Camera-type eye (tissue), 1 donor: ENCODE measurements around the gene MMD2. TPM values are rescaled to one million over a fixed set of nuclear protein-coding genes. Genes with fewer than 3 reads are reported as not detected.

Experiments used
- total RNA-seq: library from RNA; depleted of rRNA; stranded (reverse); fragments of >200 nt; gene quantifications from one replicate; pipeline ENCODE4 v1.2.3, GENCODE V29; 2014

Gene MMD2, protein sequence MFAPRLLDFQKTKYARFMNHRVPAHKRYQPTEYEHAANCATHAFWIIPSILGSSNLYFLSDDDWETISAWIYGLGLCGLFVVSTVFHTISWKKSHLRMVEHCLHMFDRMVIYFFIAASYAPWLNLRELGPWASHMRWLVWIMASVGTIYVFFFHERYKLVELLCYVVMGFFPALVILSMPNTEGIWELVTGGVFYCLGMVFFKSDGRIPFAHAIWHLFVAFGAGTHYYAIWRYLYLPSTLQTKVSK
- 5.7 TPM for total RNA-seq

DNA sequence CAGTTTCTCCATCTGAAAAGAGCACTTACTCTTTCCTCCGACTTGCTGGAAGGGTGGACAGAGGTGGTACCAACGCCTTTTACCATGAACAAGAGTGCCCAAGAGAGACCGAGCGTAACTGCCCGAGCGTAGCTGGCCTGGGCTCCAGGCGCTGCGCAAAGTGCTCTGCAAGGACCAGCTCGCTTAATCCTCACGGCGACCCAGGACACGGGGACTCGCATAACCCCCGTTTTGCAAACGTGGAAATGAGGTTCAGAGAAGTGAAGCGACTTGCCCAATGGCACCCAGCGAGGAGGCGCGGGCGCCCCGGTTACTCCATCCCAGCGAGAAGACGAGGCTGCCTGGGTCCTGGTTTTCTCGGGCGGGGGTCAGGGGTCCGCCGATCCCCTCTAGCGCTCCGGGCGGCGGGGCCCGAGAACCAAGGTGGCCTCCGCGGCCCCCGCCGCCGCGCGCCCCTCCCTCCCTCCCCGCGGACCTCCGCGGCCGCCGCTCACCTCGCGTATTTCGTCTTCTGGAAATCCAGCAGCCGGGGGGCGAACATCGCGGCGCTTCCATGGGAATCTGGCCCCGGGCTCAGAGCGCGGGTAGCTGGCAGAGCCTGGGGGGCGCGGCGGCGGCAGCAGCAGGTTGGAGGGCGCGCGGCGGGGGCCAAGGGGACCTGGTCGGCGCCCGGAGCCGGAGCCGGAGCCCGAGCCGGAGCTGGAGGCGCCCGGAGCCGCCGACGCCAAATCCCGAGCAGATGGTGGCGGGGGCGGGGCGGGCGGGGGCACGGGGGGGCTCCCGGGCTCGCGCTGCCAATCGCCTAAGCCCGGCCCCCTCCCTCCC lies at the start of gene MMD2:
MMD2 (minus strand) TSS at position 711 of the 825 bp plus-strand sequence; CDS start at position 541, 170 bp downstream.

DNA sequence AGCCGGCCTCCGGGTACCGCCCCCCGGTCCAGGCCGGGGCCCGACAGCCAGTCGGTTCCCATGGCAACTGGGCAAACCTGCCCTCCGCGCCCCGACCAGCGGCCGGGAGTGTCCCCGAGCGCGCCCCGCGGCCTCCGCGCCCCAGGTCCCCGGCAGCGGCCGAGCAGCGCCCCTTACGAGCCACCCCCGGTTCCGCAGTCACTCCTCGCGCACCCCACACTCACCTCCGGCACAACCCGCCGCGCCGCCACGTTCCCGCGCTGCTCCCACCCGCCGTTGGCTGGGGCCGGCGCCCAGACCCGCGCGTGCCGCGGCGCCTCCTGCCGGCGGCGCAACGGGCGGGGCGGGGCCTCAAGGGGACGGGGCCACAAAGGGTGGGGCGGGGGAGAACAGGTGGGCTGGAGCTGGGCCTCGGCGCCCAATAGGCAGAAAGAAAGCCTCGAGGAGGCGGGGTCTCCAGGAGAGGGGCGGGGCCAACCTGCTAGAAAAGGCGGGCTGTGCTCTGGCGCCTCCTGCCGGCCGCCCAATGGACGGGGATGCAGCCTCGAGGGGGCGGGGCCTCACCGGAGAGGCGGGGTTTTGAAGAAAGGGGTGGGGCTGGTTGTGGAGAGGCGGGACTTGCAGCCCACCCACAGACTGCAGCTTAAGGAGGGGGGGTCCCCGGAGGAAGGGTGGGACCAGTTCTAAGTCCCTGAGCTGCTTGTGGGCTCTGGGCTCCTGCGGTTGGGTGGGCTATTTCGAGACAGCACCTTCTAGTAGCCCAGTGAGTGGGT lies 75.4 kb downstream of the MMD2 start, which contains the start of gene RADIL:
RADIL (minus strand) TSS at position 345 of the 773 bp plus-strand sequence. CDS start 5,577 bp downstream, outside the sequence.

DNA sequence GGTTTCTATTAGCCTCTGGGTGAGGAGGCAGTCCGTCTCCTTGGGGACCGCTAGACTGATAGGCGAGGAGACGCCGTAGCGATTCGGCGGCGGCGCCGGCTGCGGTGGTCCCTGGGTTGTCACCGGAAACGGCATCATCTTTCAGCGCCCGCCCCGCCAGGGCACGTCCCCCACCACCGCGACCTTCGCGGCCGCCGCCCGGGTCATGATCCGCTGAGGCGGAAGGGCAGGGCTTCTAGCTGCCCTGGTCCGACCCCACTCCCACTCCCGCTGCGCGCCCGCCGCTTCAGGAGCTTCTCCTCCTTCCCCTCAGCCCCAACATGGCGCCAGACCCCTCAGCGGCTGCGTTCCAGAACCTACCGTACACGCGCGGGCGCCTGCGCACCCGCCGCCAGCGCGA lies 97.3 kb downstream of the MMD2 start, which contains the start of gene PAPOLB:
PAPOLB (minus strand) TSS at position 358 of the 400 bp plus-strand sequence; CDS start at position 138, 220 bp downstream.

Other genes starting within 250 kb of the MMD2 start
- gene AP5Z1, start 183.6 kb downstream of the MMD2 start, total RNA-seq: 22.8 TPM
- 1.5 TPM for gene PAPOLB, start 97.2 kb downstream of the MMD2 start, total RNA-seq
- gene RADIL, start 75.5 kb downstream of the MMD2 start, total RNA-seq: 7.8 TPM
- 26.1 TPM for gene RBAK, start 86.7 kb upstream of the MMD2 start, total RNA-seq
- gene WIPI2, start 231.0 kb upstream of the MMD2 start, total RNA-seq: 66.4 TPM